Glomerular endothelial cell (primary cell): ENCODE data around the gene ZFYVE9. TPM values are rescaled to one million over a fixed set of nuclear protein-coding genes. Genes with fewer than 3 reads are reported as not detected.
"Not testable (repeated sequence)": the region's sequence is repeated elsewhere in the genome, so short reads cannot be mapped to it uniquely, and the experiment has no call there.

Source experiments
- DNase-seq: peaks from one replicate; pipeline ENCODE4 v3.0.0-alpha.2; 2011; ENCODE audit warnings: low read depth, low spot score; ENCODE audit errors: extremely low read depth
- total RNA-seq: library from RNA; depleted of rRNA; stranded (reverse); fragments of >200 nt; gene quantifications from 2 replicates; pipeline ENCODE4 v1.2.3, GENCODE V29; 2015

Gene ZFYVE9
- total RNA-seq, 1 donor from 2014 or later: 17.5 TPM

- no peak for DNase-seq
These were observed 613 bp downstream of the ZFYVE9 start for GRCh38 chr1:52142220-52143183.

DNA sequence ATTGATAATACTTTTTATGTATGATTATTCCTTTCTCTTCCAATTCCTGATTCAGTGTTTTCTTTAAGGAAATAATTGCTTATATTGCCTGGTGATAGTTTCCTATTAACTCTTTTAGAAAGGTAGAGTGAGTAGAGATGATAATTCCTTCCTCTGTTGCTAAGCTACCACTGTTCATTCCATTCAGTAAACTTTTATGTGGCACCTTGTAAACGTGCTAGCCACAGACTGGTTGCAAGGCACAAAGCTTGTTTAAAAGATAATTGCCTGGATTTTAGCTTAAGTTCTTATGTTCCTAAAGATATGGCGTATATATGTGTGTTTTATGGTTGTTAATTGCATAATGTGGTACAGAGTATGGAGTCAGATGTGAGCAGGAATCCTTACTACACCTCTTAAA, 3.2 kb downstream of the ZFYVE9 start:
- no peak for DNase-seq

GRCh38 chr1:52150445-52150844, 8.6 kb downstream of the ZFYVE9 start:
- DNase-seq: not testable (repeated sequence)

GRCh38 chr1:52150946-52151345, 9.1 kb downstream of the ZFYVE9 start:
- no peak for DNase-seq

GRCh38 chr1:52152572-52152971, 10.7 kb downstream of the ZFYVE9 start:
- no peak for DNase-seq

GRCh38 chr1:52153010-52153409, 11.1 kb downstream of the ZFYVE9 start:
- no peak for DNase-seq

GRCh38 chr1:52153898-52154297, 12.0 kb downstream of the ZFYVE9 start:
- DNase-seq: no peak

- no peak for DNase-seq
These were observed 14.6 kb downstream of the ZFYVE9 start for GRCh38 chr1:52156460-52156859.

DNA sequence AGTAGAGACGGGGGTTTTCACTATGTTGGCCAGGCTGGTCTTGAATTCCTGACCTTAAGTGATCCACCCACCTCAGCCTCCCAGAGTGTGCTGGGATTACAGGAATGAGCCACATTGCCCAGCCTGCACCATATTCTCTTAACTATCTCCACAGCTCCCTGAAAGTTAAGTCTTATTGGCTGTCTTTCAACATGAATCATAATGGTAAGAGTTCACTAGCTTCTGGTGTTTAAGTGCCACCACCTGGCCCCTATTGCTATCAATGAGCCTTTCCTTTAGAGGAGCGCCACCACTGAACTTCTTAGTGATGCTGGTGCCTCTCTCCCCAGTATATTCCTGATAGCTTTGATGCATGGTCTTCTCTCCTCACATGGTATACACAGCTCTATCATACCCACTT, 15.7 kb downstream of the ZFYVE9 start:
- no peak for DNase-seq

GRCh38 chr1:52158218-52158617, 16.3 kb downstream of the ZFYVE9 start:
- no peak for DNase-seq

DNA sequence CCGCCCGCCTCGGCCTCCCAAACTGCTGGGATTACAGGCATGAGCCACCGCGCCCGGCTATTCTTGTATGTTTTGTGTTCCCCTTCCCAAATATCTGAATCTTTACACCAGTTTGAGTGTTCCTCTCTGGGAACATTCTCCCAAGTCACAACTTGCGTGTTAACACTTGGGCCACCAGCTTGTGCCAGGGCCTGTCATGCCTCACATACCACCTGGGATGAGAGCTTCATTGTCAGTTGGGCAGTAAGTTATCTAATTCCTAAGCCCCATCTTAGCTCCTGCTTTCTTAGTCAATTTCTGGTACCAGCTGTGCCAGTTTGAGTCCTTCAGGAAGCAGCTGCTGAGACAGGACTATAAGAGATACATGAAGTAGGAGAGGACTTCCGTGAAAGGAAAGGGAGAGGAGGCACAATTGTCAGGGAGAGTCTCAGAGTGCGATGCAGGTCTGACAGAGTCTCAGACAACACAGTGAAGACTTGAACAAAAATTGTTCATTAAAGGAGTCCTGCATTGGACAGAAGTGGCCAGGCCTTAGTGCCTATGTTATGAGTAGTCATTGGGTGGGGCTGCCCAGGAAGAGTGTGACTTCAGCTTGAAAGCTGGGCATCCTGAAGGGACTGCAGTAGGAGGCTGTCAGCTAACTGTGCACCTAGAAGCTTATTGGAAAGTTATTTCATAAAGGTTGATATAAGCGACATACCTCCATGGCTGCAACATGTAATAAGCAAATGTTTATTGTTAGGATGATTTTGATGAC, 17.3 kb downstream of the ZFYVE9 start:
- DNase-seq: no peak

- DNase-seq: no peak
These were observed 21.1 kb downstream of the ZFYVE9 start for GRCh38 chr1:52162947-52163346.

- no peak for DNase-seq
These were observed 22.7 kb downstream of the ZFYVE9 start for GRCh38 chr1:52164604-52165003.

GRCh38 chr1:52166996-52167753, 25.3 kb downstream of the ZFYVE9 start:
- DNase-seq: no peak

- DNase-seq: no peak
These were observed 26.6 kb downstream of the ZFYVE9 start for GRCh38 chr1:52168373-52169080.

DNA sequence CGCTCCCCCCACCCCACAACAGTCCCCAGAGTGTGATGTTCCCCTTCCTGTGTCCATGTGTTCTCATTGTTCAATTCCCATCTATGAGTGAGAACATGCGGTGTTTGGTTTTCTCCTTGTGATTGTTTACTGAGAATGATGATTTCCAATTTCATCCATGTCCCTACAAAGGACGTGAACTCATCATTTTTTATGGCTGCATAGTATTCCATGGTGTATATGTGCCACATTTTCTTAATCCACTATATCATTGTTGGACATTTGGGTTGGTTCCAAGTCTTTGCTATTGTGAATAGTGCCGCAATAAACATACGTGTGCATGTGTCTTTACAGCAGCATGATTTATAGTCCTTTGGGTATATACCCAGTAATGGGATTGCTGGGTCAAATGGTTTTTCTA, 29.3 kb downstream of the ZFYVE9 start:
- not testable (repeated sequence) for DNase-seq

GRCh38 chr1:52179073-52179472, 37.2 kb downstream of the ZFYVE9 start:
- DNase-seq: no peak

GRCh38 chr1:52180176-52180575, 38.3 kb downstream of the ZFYVE9 start:
- DNase-seq: no peak

- DNase-seq: not testable (repeated sequence)
These were observed 39.9 kb downstream of the ZFYVE9 start for GRCh38 chr1:52181759-52182158.

- not testable (repeated sequence) for DNase-seq
These were observed 40.4 kb downstream of the ZFYVE9 start for GRCh38 chr1:52182328-52182727.
